Peyer's patch (tissue), 4 donors: ENCODE results near the gene AFTPH.

Experiments used
- CTCF ChIP-seq, 6 experiments: fragments of 450-650 bp in 4 of 6; fragments of 200-600 bp in 2 of 6; sonication (generic) in 1 of 6; IDR thresholded peaks; one replicate each; pipeline ENCODE4 v1.5.1; 2017 to 2019; ENCODE audit warnings: antibody characterized with exemption in 6 of 6, mild to moderate bottlenecking in 3 of 6, moderate library complexity in 1 of 6
- POLR2A ChIP-seq, 2 donors: fragments of 450-650 bp; IDR thresholded peaks; one replicate each; pipeline ENCODE4 v1.5.1; 2017; ENCODE audit warnings: antibody characterized with exemption in 2 of 2, mild to moderate bottlenecking in 2 of 2, moderate library complexity in 2 of 2

GRCh38 chr2:64502860-64503259 lies 21.3 kb upstream of the AFTPH start:
- TF ChIP-seq POLR2A (IDR thresholded peaks at IDR 0.05): no peak
- TF ChIP-seq CTCF (IDR thresholded peaks at IDR 0.05): no peak
